Nephron (organoid): ENCODE measurements around the gene SMPD3.
A peak's percentile ranks its signal among the peaks of the same experiment; 100 is the strongest.

Experiments used
- H3K27ac Mint-ChIP-seq, 3 experiments: 2 replicates each; pipeline ENCODE4 v1.8.0; 2020; ENCODE audit warnings: mixed read lengths in 3 of 3, mild to moderate bottlenecking in 2 of 3, moderate library complexity in 1 of 3
- H3K27me3 Mint-ChIP-seq: 2 replicates; pipeline ENCODE4 v1.8.0; 2021; ENCODE audit warnings: low read depth, mild to moderate bottlenecking, moderate library complexity, mixed read lengths
- H3K36me3 Mint-ChIP-seq: 2 replicates; pipeline ENCODE4 v1.8.0; 2020; ENCODE audit warnings: low read depth, mixed read lengths
- H3K4me1 Mint-ChIP-seq: 2 replicates; pipeline ENCODE4 v1.8.0; 2020; ENCODE audit warnings: mixed read lengths
- H3K4me3 Mint-ChIP-seq, 3 experiments: 2 replicates each; pipeline ENCODE4 v1.8.0; 2020; ENCODE audit warnings: mild to moderate bottlenecking in 3 of 3, mixed read lengths in 3 of 3, moderate library complexity in 2 of 3
- H3K9me3 Mint-ChIP-seq: 2 replicates; pipeline ENCODE4 v1.8.0; 2020; ENCODE audit warnings: mixed read lengths
- TF ChIP-seq, protein P1 (sequence below), 3 experiments: fragments of 200-600 bp; sonication (generic); IDR thresholded peaks; one replicate each; pipeline ENCODE4 v1.5.0; 2021; ENCODE audit warnings: antibody characterized with exemption in 3 of 3; ENCODE audit not compliant: unreplicated experiment in 3 of 3

SMPD3 gene

DNA sequence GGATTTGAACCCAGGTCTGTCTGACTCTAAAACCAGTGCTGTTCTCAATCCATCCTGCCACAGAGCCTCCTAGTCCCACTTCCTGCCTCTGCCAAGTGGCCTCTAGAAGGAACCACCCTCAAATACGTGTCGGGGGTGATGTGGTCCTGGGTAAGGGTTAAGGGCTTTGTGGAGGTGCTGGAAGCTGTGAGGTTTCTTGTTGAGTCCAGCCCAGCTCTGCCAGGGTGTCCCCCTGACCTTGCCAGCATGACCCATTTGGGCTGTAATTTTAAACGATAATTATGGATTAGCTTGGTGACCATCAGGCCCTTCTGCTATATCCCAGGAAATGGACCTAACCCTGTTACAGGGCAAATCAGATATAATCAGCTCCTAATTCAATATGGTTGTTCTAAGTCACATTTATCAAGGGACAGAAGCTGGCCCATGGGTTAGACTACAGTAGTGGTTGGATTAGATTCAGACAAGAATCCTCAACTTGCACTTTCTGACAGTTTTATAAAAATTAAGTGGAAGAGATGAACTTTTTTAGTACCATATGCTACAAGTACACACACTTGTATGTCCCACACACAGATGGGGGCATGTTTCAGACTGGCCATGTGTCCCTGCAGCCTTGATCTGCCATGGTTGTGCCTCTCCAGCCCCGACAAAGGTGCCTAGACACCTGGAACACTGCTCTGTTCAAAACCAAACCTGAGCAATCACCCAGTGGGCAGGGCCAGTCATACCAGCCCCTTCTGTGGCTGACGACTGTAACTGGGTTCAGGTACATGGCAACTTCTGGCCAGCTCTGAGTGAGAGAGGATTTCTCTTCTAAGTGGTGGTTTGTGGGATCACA is 48.0 kb downstream of the SMPD3 start:
- H3K36me3 Mint-ChIP-seq = no peaks in the 10 kb centered on the region
- H3K27ac Mint-ChIP-seq = no peak overlapping the region
- no peaks in the 10 kb centered on the region for H3K9me3 Mint-ChIP-seq
- no peak overlapping the region for H3K4me3 Mint-ChIP-seq
- TF ChIP-seq, protein P1, sequence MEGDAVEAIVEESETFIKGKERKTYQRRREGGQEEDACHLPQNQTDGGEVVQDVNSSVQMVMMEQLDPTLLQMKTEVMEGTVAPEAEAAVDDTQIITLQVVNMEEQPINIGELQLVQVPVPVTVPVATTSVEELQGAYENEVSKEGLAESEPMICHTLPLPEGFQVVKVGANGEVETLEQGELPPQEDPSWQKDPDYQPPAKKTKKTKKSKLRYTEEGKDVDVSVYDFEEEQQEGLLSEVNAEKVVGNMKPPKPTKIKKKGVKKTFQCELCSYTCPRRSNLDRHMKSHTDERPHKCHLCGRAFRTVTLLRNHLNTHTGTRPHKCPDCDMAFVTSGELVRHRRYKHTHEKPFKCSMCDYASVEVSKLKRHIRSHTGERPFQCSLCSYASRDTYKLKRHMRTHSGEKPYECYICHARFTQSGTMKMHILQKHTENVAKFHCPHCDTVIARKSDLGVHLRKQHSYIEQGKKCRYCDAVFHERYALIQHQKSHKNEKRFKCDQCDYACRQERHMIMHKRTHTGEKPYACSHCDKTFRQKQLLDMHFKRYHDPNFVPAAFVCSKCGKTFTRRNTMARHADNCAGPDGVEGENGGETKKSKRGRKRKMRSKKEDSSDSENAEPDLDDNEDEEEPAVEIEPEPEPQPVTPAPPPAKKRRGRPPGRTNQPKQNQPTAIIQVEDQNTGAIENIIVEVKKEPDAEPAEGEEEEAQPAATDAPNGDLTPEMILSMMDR (IDR thresholded peaks at IDR 0.05; ENCODE audit: unreplicated experiment in 3 of 3) = no peak
- peaks cover 12% of the 10 kb centered on the region for H3K27me3 Mint-ChIP-seq
- peaks cover 14% of the 10 kb centered on the region for H3K4me1 Mint-ChIP-seq

DNA sequence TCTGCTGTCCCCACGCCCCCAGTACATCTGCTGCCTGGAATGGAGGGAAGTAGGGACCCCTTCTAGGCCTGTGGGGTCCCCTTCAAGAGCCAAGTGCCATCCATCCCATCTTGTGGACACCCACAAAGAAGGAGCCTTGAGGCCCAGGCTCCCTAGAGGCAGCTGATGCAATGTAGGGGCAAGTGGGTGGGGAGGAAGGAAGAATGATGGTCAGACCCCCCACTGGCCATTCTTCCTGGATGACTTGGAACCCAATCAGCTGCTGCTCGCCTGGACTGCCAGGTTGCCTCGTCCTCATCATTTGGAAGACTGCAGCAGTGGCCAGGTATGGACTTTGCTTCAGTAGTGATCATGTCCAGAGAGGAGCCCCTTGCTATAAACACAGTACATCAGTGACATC is 48.9 kb downstream of the SMPD3 start:
- H3K4me1 Mint-ChIP-seq = peaks cover 14% of the 10 kb centered on the region

DNA sequence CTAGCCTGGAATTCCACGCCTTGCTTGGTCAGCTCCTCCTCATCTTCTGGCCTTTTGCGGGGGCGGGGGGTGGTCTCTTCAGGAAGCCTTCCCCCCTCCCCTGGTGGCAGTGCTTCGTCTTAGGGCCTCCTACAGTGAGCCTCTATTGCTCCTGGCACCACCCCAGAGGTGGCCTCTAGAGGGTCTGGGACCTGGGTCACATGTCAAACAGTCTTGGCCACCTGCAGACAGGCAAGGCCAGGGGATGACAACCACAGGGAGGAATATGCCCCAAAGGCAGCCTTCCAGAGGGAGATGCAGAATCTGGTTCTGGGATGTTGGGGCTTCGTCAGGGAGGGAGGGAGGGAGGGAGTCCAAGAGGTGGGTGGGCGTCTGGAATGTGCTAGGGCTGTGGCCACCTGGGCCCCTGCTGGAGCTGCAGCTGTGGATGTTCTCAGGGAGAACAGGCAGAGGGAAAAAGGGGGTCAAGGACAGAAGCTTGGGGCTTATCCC is 50.6 kb downstream of the SMPD3 start:
- peaks cover 18% of the 10 kb centered on the region for H3K27me3 Mint-ChIP-seq
- H3K9me3 Mint-ChIP-seq = no peaks in the 10 kb centered on the region

More for the DNA sequence above, 48.9 kb downstream of the SMPD3 start:
- Mint-ChIP-seq H3K27ac (no peak overlapping the region), H3K4me3 (no peak overlapping the region), H3K36me3 (no peaks in the 10 kb centered on the region), H3K27me3 (peaks cover 12% of the 10 kb centered on the region), H3K9me3 (no peaks in the 10 kb centered on the region)
- TF ChIP-seq, protein P1 (IDR thresholded peaks at IDR 0.05; ENCODE audit: unreplicated experiment in 3 of 3) = no peak

DNA sequence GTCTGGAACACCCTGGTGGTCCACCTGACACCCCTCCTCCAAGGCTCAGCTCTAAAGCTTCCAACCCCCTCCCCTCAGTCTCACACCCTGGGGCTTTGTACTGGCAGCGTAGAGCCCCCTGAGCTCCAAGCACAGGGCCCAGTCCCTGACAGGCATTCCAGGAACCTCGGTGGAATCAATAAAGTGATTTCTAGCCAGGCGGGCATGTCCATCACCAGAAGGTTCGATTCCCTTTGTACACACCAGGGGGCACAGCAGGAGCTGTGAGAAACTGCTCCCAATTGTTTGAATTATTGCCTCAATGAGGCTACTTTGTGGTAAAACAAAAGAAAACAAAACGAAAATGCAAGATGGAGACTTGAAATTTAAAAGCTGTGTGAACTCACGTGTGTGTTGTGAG is 51.8 kb downstream of the SMPD3 start:
- Mint-ChIP-seq H3K4me3 (no peak overlapping the region), H3K36me3 (no peaks in the 10 kb centered on the region), H3K4me1 (peaks cover 14% of the 10 kb centered on the region), H3K9me3 (no peaks in the 10 kb centered on the region), H3K27me3 (peaks cover 15% of the 10 kb centered on the region), H3K27ac (no peak overlapping the region)
- TF ChIP-seq, protein P1 (IDR thresholded peaks at IDR 0.05; ENCODE audit: unreplicated experiment in 3 of 3) = peak; percentile 38 to 60 (median 45)

More for the DNA sequence above, 50.6 kb downstream of the SMPD3 start:
- H3K4me1 Mint-ChIP-seq = peaks cover 14% of the 10 kb centered on the region
- H3K27ac Mint-ChIP-seq = peak overlapping the region in 2 of 3 experiments; percentile 33 to 64
- no peaks in the 10 kb centered on the region for H3K36me3 Mint-ChIP-seq
- H3K4me3 Mint-ChIP-seq = peak overlapping the region in 2 of 3 experiments; percentile 20 to 30
- TF ChIP-seq, protein P1 (IDR thresholded peaks at IDR 0.05; ENCODE audit: unreplicated experiment in 3 of 3) = no peak

DNA sequence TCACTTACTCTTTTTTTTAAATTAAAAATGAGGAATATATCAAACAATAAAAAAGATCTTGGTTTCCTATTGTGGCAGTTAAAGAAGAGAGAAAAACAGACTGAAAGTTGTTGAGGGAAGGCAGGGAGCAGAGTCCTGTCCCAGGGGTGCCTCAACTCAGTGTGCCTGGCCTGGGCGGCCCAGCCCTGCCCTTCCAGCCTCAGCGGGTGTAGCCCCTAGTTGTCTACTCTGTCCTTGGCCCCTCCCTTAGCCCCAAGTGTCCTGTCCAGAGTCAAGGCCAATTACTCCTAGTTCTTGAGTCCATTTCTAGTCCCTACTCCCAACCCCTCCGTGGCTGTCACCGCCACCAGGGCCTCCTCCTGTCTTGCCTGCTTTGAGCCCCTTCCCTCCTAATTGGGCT is 52.5 kb downstream of the SMPD3 start:
- Mint-ChIP-seq H3K27ac (no peak overlapping the region), H3K36me3 (no peaks in the 10 kb centered on the region), H3K27me3 (peaks cover 10% of the 10 kb centered on the region), H3K9me3 (no peaks in the 10 kb centered on the region), H3K4me3 (no peak overlapping the region), H3K4me1 (peaks cover 14% of the 10 kb centered on the region)
- TF ChIP-seq, protein P1 (IDR thresholded peaks at IDR 0.05; ENCODE audit: unreplicated experiment in 3 of 3) = no peak
